ENCODE measurements around the gene MGMT.
A peak's percentile ranks its signal among the peaks of the same experiment; 100 is the strongest.
"Not testable (repeated sequence)": the region's sequence is repeated elsewhere in the genome, so short reads cannot be mapped to it uniquely, and the experiment has no call there.

MGMT gene

GRCh38 chr10:129466703-129467358 lies at the start of gene MGMT:
Gene MGMT (plus strand): TSS chr10:129467241.
- peak; percentile 78 for DNase-seq

GRCh38 chr10:129417870-129418269 lies 49.2 kb upstream of the MGMT start:
- no peak for DNase-seq

DNA sequence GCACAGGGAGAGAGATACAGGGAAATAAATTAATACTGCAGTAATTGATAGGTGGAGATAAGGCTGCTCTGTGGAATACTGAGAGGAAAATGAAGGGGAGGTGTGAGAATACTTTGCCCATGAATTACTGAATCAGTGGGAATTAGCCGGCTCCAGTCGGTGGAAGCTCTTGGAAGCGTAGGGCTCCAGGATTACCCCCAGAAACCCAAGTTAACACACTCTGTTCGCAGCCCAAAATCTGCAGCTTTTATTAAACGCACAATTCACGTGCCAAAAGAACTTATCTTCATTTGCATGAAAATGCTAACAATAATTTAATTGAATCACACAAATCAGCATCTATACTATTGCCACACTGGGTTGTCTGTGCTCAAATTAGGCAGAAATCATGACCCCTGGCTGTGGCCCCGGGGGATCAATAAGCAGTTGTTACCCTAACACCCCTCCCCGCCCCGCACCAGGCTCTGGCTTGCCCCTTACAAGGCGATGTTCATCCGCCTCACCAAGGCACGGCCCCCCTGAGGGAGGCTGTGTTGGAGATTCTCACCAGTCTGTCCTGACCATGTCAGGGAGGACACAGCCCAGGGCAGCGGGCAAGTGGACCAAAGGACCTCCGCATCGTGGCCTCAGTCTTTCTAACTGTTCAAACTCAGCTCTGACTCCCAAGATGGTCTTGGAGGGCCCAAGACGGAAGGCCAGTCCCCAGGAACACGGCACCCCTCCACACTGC lies 48.4 kb upstream of the MGMT start:
- no peak for DNase-seq

GRCh38 chr10:129419397-129419796 lies 47.6 kb upstream of the MGMT start:
- DNase-seq: no peak

- DNase-seq: no peak
Observed at GRCh38 chr10:129421399-129422010, 45.5 kb upstream of the MGMT start.

DNA sequence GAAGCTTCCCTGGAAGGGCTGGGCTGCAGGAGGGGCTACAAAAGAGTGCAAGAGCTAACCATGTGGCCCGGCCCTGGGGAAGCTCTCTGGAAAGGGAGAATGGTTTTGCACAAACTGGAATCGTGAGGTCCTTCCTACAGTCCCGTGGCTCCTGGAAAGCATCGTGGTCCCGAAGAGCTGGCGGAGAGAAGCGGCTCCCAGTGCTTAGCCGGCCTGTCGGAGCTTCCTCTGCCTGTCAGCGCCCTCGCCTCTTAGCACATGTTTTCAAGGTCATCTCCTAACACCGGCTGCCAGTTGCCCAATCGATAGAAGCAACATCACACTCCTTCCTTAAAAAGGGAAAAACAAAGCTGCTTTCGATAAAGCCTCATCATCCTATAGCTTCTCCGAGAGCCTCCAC lies 42.1 kb upstream of the MGMT start:
- DNase-seq: no peak

GRCh38 chr10:129426606-129427005 lies 40.4 kb upstream of the MGMT start:
- DNase-seq: no peak

DNA sequence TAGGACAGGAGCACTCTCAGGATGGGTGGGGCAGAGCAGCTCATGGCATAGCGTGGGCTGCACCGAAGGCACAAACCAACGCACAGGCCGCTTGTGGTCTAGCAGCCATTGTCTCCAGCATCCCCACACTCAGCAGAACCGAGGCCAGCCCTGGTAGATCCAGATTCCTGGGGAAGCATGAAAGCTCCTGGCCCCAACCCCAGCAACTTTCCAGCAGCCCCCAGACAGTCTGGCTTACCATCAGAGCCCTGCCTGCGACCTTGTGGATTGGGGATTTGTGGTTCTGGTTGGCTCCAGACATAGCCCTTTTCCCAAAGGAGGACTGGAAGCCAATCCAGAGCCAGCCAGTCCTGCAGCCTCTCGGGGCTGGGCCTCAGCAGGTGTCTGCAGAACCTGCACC lies 33.8 kb upstream of the MGMT start:
- no peak for DNase-seq

DNA sequence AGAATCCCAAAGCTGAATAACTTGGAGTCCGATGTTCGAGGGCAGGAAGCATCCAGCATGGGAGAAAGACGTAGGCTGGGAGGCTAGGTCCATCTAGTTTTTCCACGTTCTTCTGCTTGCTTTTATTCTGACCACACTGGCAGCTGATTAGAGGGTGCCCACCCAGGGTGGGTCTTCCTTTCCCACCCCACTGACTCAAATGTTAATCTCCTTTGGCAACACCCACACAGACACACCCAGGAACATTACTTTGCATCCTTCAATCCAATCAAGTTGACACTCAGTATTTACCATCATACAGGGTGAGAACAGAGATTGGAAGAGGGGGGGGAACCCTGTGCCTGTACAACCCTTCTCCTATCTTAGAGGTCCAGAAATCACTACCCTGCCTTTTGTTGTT lies 31.3 kb upstream of the MGMT start:
- DNase-seq: not testable (repeated sequence)

GRCh38 chr10:129438024-129438423 lies 29.0 kb upstream of the MGMT start:
- no peak for DNase-seq

- DNase-seq: no peak
Observed at GRCh38 chr10:129440247-129440646, 26.8 kb upstream of the MGMT start.

- DNase-seq: no peak
Observed at GRCh38 chr10:129440722-129441316, 26.2 kb upstream of the MGMT start.

DNA sequence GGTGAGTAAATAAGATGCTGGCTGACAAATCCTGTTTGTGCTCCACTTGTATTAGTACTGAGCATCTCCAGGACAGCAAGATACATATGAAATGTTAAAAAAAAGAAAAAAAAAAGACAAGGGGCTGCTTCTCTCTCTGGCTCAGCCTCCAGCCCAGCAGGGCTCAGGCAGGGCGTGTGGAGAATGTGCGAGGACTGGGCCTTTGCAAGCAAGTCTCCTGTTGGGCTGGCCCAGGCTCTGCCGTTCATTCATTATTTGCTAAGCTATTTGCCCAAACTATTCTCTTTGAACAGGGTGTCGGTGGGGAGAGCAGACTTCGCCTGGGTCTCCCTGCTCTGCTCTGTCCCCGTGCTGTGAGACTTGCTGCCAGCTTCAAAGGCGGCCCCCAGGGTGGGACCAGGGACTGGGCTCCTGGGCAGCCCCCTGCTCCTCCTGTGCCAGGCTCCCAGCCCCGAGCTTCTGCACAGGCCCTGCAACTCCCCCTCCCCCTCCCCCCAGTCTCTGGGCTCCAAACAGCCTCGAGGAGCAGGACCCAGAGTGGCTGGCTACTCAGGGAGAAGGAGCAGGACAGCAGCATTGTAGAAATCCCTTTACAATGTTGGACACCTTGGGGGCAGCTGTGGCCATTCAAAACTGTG lies 25.6 kb upstream of the MGMT start:
- no peak for DNase-seq

GRCh38 chr10:129442866-129443265 lies 24.2 kb upstream of the MGMT start:
- DNase-seq: no peak

- DNase-seq: no peak
Observed at GRCh38 chr10:129444359-129444758, 22.7 kb upstream of the MGMT start.

- no peak for DNase-seq
Observed at GRCh38 chr10:129445436-129446182, 21.4 kb upstream of the MGMT start.

DNA sequence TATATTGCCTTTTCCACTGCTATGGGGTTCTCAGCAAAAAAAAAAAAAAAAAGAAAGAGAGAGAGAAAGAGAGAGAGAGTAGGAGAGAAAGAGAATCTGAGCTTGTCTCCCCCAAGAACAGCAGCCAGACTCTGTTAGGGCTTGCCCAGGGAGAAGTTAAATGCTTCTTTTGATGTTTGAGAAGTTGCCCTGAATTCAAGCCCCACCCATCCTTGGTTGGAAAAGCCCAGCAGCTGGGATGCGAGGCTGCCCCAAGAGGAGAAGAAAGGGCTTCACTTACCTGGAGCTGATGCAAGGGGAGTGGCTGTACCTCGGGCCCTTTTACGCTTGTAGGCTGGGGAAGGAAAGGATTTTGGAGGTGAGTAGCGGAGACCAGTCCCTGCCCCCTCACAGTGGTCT lies 20.9 kb upstream of the MGMT start:
- no peak for DNase-seq

GRCh38 chr10:129447486-129447885 lies 19.6 kb upstream of the MGMT start:
- no peak for DNase-seq

- DNase-seq: no peak
Observed at GRCh38 chr10:129448086-129448485, 19.0 kb upstream of the MGMT start.

GRCh38 chr10:129448539-129448938 lies 18.5 kb upstream of the MGMT start:
- no peak for DNase-seq

- DNase-seq: no peak
Observed at GRCh38 chr10:129449893-129450292, 17.1 kb upstream of the MGMT start.

DNA sequence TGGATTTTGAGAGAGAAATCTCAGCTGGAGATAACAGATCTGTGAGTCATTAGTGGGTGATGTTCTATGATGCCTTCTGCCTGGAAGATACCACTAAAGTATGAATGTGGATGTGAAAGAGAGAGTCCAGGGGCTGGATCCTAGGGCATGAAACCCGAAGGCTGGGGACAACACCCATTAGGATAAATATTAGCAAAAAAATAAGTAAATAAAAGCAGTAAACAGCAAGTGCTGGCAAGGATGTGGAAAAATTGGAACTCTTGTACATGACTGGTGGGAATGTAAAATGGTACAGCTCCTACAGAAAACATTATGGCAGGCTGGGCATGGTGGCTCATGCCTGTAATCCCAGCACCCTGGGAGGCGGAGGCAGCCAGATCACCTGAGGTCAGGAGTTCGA lies 16.6 kb upstream of the MGMT start:
- DNase-seq: no peak

- DNase-seq: no peak
Observed at GRCh38 chr10:129455625-129456024, 11.4 kb upstream of the MGMT start.

Data from GOT3 (cell line).